ENCODE data around the gene TSPEAR. TPM values are rescaled to one million over a fixed set of nuclear protein-coding genes. Genes with fewer than 3 reads are reported as not detected.

The TSPEAR gene
- total and polyA plus RNA-seq, 9 of the 15 experiments (the other 6 are each of a cell fraction or from before 2014, with no cell fraction given): not detected

GRCh38 chr21:44692798-44693512 is 18.4 kb downstream of the TSPEAR start:
- POLR2A ChIA-PET: interaction anchor here (0.6 to 1.1 kb wide), 2 partner anchors 11 to 16 kb away, joined by 3 read pairs; partner anchors contain the start of gene KRTAP12-1
- FAIRE-seq: no peak
- no peak for TF ChIP-seq MAFK (IDR thresholded peaks at IDR 0.05; ENCODE audit: low read length)
- peak; percentile 64 for TF ChIP-seq CEBPB (tag; IDR thresholded peaks at IDR 0.05)
- TF ChIP-seq LEF1 (IDR thresholded peaks at IDR 0.05): no peak
- no peak for TF ChIP-seq TCF7L2 (IDR thresholded peaks at IDR 0.05; ENCODE audit: low read depth, low read length)
- no peak for TF ChIP-seq ZNF124 (CRISPR knock-in tag; IDR thresholded peaks at IDR 0.05)
- TF ChIP-seq FOS (IDR thresholded peaks at IDR 0.05; ENCODE audit: extremely low read depth, insufficient read length): no peak
- no peak for TF ChIP-seq KAT8 (IDR thresholded peaks at IDR 0.05; ENCODE audit: low read depth)
- TF ChIP-seq ZNF449 (CRISPR knock-in tag; IDR thresholded peaks at IDR 0.05): no peak
- TF ChIP-seq, protein P1, sequence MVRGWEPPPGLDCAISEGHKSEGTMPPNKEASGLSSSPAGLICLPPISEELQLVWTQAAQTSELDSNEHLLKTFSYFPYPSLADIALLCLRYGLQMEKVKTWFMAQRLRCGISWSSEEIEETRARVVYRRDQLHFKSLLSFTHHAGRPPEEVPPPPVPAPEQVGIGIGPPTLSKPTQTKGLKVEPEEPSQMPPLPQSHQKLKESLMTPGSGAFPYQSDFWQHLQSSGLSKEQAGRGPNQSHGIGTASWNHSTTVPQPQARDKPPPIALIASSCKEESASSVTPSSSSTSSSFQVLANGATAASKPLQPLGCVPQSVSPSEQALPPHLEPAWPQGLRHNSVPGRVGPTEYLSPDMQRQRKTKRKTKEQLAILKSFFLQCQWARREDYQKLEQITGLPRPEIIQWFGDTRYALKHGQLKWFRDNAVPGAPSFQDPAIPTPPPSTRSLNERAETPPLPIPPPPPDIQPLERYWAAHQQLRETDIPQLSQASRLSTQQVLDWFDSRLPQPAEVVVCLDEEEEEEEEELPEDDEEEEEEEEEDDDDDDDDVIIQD (CRISPR knock-in tag; IDR thresholded peaks at IDR 0.05): no peak
- TF ChIP-seq ZNF431 (CRISPR knock-in tag; IDR thresholded peaks at IDR 0.05): no peak
- TF ChIP-seq BHLHE40 (IDR thresholded peaks at IDR 0.05; ENCODE audit: low read length): no peak
- TF ChIP-seq MIER1 (IDR thresholded peaks at IDR 0.05; ENCODE audit: low read depth): no peak
- no peak for TF ChIP-seq HNRNPL (IDR thresholded peaks at IDR 0.05; ENCODE audit: low read depth, low read length)
- TF ChIP-seq ETV5 (CRISPR knock-in tag; IDR thresholded peaks at IDR 0.05; ENCODE audit: low read depth): no peak
- no peak for TF ChIP-seq CEBPG (CRISPR knock-in tag; IDR thresholded peaks at IDR 0.05)
- TF ChIP-seq CEBPG (tag; conservative IDR thresholded peaks at IDR 0.05 in 1 of 2, IDR thresholded peaks at IDR 0.05 in 1 of 2): peak; percentile 62 to 84
- no peak for TF ChIP-seq MTF1 (CRISPR knock-in tag; IDR thresholded peaks at IDR 0.05; ENCODE audit: borderline replicate concordance)
- no peak for TF ChIP-seq FOXJ3 (CRISPR knock-in tag; IDR thresholded peaks at IDR 0.05)
- no peak for TF ChIP-seq ZNF12 (CRISPR knock-in tag; IDR thresholded peaks at IDR 0.05)
- no peak for TF ChIP-seq CC2D1A (IDR thresholded peaks at IDR 0.05)
- TF ChIP-seq VEZF1 (CRISPR knock-in tag; IDR thresholded peaks at IDR 0.05): no peak

More at GRCh38 chr21:44692798-44693512, 18.4 kb downstream of the TSPEAR start:
- Histone ChIP-seq H3K27me3 (ENCODE audit: control insufficient read depth in 2 of 2, insufficient read depth in 2 of 2, low read length in 2 of 2) (peaks cover 15 to 42% of the 10 kb centered on the region in 2 experiments; a peak in 3 of 5 replicates), H3K4me1 (replicated peaks in 1 of 2; ENCODE audit: control insufficient read depth in 2 of 2, insufficient read depth in 2 of 2, low read length in 2 of 2) (no peaks in the 10 kb centered on the region), H3K79me2 (ENCODE audit: control insufficient read depth, insufficient read depth, low read length) (no peaks in the 10 kb centered on the region), H2AFZ (ENCODE audit: low read depth, low read length) (no peak overlapping the region), H4K20me1 (replicated peaks; ENCODE audit: control insufficient read depth, insufficient read depth, low read length) (no peaks in the 10 kb centered on the region), H3K9ac (ENCODE audit: insufficient read depth in 1 of 2, low read depth in 2 of 2, low read length in 2 of 2) (no peak overlapping the region), H3K36me3 (ENCODE audit: control insufficient read depth, insufficient read depth, low read length) (no peaks in the 10 kb centered on the region), H3K4me3 (no peak overlapping the region), H3K27ac (ENCODE audit: extremely low read depth, low read depth, low read length) (no peak overlapping the region), H3K9me1 (ENCODE audit: control insufficient read depth, insufficient read depth, low read length) (no peaks in the 10 kb centered on the region), H3K4me2 (ENCODE audit: insufficient read depth, low read length) (no peak overlapping the region), H3K9me3 (replicated peaks; ENCODE audit: control insufficient read depth, insufficient read depth, low read depth, low read length) (no peaks in the 10 kb centered on the region; the same call in 1 of the 2 replicates)
- ATAC-seq (no peak), DNase-seq (ENCODE audit: extremely low read depth in 1 of 4, low spot score in 3 of 4) (no peak)
- in situ Hi-C loops (cut with MboI): no loop called here
- BruUV-seq (replicated peaks): no TSS peak
- 16% methylated on average over 2 of the region's 2 CpGs for WGBS (ENCODE audit: insufficient coverage, low coverage, missing lambda C conversion rate)
- intact Hi-C loops (cut with micrococcal nuclease): no loop called here
- CTCF ChIA-PET (ENCODE audit: low intra/inter-chr PET ratio): no interaction called here
